HT1080 (cell line): ENCODE results near the gene NCBP1. TPM values are rescaled to one million over a fixed set of nuclear protein-coding genes. Genes with fewer than 3 reads are reported as not detected.

Source experiments
- DNase-seq: peaks from one replicate; pipeline ENCODE4 v3.0.0-alpha.2; 2015; ENCODE audit warnings: low read depth
- total RNA-seq: library from RNA; depleted of rRNA; stranded (reverse); fragments of >200 nt; shearing (Covaris generic); gene quantifications from 2 replicates; pipeline ENCODE4 v1.2.3, GENCODE V29; 2014

NCBP1 gene
- total RNA-seq, 1 experiment from 2014 or later, result 52.9 TPM

DNA sequence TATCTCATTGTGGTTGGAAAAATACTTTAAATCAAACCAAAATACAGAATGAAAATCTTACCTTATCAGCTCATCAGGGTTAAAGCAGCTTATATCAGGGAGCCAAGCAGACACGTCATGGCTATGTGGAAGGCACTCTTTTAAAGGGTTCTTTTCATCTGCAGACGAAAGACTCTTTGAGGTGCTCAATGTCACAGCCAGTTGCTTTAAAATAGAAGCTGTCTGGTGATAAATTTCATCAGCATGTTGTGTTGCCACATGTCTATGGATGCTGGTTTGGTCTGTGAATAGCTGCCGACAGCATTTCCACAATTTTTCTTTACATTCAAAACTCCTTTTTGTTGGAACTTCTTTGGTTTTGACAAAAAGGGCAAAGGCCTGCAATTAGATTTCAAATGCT lies 8.0 kb upstream of the NCBP1 start:
- DNase-seq, result no peak

DNA sequence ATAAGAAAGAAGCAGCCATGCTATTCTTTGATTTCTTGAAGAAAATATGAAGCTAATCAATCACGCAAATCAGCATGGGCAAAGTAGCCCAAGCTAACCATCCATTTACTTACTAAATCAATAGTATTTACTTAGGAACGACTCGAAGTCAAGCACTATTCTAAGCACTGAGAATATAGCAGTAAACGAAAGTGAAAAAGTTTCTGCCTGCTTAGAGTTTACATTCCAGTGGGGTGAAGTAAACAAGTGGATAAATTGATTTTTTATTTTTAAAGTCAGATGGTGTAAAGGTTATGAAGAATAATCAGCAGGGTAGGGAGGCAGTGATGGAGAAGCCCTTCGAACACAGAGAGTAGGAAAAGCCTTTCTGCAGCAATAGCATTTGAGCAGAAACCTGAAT lies 6.0 kb upstream of the NCBP1 start:
- no peak for DNase-seq

DNA sequence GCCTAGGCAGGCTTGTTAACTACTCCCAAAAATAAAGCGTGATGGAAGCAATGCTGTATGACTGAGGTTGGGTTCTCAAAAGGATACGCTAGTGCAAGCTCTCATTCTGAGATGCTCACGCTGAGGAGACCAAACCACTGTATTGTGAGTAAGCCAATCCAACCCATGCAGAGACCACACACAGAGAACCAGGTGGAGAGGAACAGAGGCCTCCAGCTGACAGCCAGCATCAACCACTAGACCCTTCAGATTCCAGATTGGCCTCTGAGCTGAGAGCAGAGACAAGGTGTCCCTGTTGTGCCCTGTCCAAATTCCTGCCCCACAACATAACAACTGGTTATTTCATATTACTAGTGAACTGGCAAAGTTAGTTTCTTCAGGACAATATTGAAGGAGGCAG lies 5.0 kb upstream of the NCBP1 start:
- DNase-seq, result no peak

DNA sequence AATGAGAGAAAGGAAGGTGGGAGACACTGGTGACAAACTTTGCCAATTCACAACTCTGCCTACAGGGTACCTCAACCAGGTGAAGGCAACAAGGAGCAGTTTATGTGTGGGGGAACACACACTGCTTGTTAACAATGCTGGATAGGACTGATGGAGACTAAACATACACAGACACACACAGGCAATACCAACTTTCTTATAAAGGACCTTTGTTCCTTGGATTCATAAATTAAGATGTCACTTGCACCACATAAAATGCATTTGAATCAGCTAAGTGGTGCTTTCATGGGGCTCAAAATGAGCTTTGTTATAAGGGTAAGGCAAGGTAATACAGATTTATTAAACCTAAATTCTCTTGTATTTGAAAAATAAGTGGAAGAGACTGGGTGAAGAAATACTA lies 4.5 kb upstream of the NCBP1 start:
- DNase-seq, result no peak

DNA sequence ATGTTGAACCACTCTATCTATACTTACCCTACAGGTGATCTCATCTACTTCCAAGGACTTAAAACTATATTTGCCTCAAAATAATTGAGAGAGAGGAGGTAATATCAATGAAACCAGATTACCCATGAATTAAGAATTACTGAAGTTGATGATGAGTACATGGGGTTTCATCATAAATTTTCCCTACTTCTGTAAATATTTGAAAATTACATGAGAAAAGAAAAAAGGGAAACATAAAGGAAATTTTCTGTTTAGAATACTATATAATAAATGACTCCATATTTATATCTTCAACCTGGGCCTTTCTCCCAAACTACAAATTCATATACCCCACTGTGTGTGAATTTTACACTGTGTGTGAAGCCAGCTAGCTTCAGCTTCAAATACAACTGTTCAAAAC lies 3.0 kb upstream of the NCBP1 start:
- no peak for DNase-seq

DNA sequence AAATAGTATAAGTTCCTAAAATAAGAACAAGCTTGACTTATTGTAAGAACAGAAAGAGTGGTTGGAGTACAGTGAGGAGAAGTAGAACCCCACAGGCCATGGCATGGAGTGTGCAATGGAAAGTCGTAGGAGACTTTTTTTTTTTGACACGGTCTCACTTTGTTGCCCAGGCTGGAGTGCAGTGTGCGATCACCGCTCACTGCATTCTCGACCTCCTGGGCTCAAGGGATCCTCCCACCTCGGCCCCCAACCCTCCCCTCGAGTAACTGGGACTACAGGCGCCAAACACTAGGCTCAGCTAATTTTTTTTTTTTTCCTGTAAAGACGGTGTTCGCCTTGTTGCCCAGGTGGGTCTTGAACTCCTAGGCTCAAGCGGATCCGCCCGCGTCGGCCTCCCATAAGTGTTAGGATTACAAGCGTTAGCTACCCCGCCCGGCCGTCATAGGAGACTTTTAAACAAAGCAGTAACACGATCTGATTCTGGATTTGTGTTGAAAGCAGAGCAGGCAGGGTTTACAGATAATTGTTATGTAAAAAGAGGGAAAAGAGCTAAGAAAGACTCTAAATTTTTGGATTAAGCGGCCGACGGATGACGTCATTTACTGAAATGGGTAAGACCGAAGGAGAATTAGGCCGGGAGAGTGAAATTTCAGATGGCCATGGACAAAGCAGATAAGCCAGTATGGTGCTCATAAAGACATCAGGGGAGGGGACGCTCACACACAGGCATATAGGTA lies 1.2 kb upstream of the NCBP1 start:
- no peak for DNase-seq

DNA sequence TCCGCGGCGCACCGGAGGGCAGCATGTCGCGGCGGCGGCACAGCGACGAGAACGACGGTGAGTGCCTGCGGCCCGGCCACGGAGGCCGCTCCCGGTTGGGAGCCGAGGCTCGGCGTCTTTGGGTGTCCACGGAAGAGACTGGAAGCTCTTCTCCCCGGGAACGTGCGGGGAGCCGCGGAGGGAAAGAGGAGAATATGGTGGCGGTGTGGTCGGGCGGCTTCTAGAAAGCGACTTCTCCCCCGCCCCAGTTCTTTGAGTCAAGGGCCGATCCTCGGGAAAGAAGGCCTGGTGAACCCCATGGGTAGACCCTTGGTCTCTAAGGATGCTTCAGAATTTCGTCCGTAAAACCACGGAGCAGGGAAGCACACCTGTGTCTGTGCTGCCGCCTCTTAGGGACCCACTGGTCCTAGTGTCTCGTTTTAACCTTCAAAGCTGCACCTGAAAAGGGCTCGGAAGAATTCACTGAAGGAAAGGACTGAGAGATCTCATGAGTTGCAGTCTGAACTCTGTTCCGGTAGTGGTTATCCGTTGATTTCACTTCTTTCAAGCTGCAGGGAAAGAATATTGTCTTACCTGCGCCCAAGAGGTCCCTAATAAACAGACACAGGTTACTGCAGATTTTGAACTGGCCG lies 354 bp downstream of the NCBP1 start:
- no peak for DNase-seq

DNA sequence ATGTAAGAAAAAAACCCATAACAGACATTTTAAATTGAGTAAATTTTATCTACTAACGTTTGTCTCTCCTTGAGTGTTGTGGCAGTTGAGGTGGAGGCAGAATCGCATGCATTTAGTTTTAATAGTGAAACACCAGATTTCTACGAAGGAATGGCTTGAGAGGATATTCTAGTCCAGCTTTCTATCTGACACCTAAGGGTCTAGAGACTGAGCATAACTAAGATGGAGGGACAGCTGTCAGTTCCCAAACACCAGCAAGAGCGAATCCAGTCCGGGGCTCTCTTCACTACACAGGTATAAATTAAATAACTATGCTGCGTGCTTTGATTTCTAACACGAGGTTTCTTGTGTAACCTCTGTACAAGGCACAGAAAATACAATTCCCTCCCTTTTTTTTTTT lies 1.4 kb downstream of the NCBP1 start:
- no peak for DNase-seq

DNA sequence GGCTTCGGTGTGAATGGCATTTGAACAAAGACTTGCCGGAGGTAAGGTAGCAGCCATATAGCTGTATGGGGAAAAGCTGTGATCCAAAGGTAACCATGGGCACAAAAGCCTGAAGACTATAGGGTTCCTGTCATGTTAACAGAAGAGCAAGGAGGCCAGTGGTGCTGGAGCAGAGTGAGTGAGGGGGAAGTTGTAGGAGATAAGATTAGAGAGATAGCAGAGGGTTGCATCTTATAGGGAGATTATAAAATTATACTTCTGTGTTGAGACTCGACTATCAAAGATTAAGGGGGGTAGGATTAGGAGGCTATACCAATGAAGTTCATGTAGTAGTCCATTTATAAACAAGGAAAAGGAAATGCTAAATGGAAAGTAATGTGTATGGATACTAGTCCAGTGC lies 3.3 kb downstream of the NCBP1 start:
- no peak for DNase-seq

DNA sequence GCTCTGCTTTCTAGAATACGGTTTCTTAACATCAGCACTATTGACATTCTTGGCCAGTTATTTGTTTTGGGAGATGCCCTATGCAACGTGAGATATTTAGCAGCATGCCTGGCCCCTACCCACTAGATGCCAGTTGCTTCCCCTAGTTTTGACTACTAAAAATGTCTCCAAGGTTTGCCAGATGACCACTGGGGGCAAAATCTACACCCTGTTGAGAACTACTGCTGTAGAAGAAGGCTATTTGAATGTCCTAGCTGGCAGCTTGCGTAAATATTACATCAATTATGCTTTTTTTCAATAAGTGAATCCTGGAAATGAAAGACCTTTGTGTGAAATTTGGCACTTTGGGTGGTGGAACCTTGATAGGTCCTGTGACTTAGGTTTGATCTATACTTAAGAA lies 5.0 kb downstream of the NCBP1 start:
- DNase-seq, result no peak

DNA sequence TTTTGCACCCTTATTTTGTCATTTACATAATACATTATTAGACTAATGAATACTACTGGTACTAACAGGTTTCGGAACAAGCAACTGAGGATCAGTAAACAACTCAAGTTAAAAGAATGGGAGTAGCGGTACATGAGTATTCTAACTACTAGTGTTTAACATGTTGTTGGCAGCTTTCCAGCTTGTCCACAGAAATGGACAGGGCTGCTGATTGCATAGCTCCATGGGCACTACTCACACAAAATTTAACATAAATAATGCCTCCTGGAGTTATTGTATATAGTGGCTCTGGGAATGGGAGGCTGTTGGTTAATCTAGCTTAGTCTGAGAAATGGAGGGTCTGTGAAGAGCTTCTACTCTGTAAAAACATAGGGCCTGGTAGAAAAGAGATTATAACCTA lies 6.7 kb downstream of the NCBP1 start:
- DNase-seq, result no peak

DNA sequence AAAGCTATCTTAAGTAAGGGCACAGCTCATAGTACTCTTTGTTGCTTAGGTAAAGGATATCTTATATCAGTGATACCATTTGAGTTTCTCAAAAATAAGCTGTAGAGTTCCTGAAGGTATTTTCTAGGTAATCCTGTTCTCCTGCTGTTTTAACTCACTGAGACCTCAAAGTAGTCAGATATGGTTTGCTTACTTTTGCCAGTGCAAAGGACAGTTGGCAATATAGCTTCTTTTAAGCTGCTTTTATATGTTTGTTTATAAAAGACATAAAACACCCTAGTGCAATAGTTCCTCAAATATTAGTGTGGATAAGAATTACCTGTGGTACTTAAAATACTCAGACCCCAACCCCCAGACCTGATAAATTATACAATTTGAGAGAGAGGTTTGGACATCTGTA lies 12.1 kb downstream of the NCBP1 start:
- no peak for DNase-seq

DNA sequence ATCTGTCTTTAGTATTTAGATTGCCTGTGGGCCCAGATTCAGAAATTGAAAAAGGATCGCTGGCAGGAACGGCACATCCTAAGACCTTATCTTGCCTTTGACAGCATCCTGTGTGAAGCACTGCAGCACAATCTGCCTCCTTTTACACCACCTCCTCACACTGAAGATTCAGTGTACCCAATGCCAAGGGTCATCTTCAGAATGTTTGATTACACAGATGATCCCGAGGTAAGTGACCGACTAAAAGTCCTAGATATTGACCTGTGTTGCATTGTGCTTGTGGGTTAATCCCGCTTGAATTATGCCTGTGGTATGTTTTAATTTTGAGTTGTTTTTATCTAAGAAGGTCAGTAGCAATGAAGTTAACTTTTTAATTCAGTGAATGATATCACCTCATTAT lies 14.4 kb downstream of the NCBP1 start:
- no peak for DNase-seq

DNA sequence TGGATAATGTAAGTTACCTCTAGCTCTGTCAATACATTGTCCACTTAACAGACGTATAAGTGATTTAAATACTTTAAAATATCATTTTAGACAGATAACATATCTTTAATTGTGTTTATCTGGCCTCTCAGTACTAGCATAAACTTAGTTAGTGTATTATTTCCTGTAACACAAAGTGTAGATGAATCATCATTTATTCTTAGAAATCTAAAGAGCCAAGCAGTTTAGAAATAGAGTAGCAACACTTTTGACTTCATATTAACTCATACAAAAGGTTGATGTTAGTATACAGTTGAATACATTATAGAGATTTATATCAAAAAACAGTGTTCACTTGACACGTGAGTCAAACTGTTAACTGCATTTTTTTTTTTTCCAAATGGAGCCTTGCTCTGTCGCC lies 18.0 kb downstream of the NCBP1 start:
- no peak for DNase-seq

DNA sequence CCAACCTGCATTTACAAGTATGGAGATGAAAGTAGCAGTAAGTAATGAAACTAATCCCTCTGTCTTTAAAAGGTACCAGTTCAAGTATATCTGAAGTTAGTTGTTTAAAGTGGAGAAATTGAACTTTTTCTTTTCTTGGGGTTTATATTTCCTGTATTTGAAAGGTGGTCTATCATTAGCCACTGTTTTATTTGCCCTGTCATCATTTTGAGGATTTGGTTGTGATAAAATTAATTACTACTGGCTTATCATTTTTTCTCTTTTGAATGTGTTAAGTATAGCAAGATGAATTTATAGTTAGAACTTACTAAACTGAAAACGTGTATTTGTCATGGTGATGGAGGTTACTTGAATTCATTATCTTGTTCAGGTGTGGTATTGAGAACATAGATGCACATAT lies 25.1 kb downstream of the NCBP1 start:
- no peak for DNase-seq

DNA sequence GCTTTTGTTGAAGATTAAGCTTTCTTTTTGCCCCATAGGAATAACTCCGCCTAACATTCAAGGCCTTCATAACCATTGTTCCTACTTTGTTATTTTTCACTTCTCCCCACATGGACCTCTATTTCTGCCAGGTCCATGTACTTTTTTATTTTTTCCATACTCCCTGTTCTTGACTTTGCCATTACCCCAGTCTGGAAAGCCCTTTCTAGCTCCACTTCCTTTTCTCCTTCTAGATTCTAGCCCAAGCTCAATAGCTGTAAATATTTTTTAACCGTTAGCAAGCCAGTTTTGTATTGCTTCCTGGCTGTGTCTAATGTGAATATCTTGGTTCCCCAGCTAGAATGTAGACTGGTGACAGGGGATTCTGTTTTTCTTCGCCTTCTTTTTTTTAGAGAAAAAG lies 26.1 kb downstream of the NCBP1 start:
- DNase-seq, result no peak

DNA sequence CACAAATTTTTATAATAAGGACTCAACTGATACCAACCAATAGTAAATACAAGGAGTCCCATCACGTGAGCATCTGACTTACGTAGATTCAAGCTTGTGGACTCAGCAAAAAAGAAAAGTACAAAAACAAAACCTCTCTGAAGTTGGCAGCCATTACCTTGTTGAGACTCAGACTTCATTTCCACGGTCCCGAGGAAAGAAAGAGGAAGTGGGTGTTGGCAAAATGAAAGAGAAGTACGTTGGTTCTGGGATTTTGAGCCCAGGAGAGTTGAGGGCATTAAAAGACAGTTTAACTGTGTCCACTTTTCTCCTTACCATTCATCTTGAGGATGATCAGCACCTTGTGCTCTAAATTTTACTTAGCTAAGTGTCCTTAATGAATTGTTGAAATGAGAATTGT lies 26.7 kb downstream of the NCBP1 start:
- no peak for DNase-seq

DNA sequence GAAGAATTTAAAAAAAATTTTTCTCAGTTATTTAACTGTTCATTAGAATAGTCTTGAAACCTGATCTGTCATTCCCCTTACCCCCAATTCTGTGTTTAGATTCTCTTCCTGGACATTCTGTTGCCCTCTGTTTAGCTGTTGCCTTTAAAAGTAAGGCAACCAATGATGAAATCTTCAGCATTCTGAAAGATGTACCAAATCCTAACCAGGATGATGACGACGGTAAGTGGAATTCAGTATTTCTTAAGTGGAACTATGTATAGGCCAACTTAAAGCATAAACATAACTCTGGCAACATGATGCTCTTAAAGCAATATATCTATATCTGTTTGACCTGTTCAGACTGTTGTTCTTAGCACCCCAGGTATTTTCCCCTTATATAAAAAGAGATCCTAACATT lies 27.2 kb downstream of the NCBP1 start:
- no peak for DNase-seq

DNA sequence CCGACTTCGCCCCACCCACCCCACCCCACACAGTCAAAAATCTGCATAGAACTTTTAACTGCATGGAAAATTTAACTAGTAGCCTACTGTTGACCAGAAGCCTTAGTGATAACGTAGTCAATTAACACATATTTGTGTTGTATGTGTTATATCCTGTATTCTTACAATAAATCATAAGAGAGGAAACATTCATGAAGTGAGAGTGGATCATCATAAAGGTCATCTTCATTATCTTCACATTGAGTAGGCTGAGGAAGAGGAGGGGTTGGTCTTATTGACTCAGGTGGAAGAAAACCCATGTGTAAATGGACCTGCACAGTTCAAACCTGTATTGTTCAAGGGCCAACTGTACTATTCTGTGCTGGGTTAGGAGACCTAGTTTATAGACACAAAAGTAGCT lies 32.1 kb downstream of the NCBP1 start:
- DNase-seq, result no peak

DNA sequence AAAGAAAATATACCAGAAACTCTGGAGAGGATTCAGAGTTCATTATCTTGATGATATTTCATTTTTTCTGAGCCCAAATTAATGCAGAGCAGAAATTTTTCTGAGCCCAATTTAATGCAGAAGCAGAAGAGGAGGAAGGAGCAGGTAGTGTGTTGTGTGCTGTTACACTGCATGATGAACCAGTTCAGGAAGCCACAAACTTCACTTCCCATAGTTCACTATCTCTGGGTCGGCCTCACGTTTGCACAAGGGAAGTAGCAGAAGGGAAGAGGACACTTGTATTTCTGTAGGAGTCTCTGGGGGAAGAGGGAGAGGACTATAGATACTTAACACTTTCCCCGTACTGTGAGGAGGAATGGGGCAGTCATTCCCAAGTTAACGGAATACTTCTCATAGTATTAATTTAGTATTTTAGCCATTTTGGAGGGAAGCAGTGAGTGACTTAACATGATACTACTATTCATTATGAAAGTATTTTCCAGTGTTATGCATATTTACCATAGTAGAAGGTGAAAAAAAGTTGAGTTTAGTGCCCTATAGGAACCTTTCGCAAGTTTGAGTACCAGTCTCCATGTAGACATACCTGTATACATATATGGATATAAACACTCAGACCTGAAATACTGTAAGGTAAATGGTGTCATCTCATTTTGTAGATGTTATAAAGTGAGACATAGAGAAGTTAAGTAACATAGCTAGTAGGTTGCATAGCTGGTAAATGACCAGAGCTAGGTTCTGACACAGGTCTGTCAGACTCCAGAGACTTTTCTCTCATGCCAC lies 33.5 kb downstream of the NCBP1 start:
- no peak for DNase-seq

DNA sequence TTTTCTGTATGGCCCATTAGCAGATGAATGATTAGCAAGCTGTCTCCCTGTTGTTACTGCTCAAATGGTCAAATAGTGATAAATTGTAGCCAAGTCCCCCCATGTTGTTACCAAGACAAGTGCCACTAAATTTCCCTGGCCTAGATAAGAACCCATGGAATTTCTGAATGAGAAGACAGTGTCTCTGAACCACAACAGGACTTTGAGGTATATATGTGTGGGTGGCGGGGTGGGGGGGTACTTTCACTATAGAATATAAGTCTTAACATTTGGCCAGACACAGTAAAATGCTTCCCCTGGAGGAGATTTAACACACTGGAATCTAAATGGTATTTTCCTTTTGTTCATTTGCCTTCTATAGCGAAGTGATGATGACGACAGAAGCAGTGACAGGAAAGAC lies 34.9 kb downstream of the NCBP1 start:
- DNase-seq, result no peak

DNA sequence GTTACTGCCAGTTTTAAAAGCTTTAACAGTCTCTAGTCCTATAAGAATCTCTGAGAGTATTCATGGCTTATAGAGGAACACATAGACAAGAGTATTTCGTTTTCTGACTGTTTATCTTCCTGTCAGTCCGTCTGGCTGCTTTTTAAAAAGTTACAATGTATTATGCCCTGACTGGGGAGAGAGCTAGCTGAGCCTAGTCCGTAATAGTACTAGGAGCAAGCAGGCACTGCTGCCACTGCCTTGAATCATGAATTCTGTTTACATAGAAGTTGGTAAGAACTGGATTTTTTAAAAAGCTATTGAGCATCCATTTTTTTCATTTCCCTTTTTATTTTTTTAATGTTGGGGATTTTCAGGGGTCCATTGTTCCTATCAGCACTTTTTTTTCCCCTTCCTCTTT lies 37.0 kb downstream of the NCBP1 start:
- DNase-seq, result no peak

DNA sequence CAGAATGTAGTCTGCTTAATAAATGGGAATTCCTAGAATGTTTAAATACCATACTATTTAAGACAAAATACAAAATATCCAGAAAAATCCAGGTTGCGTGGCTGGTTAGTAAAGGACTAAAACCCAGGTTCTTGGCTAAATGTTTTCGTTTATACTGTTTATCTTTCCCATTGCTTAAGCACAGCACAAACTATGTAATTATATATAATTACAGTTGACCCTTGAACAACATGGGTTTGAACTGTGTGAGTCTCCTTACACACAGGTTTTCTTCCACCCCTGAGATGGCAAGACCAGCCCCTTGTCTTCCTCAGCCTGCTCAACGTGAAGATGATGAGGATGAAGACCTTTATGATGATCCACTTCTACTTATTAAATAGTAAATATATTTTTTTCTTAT lies 38.8 kb downstream of the NCBP1 start:
- no peak for DNase-seq
